ENCODE results near the gene ZNF532. TPM values are rescaled to one million over a fixed set of nuclear protein-coding genes. Genes with fewer than 3 reads are reported as not detected.

ZNF532 gene
- total and polyA plus RNA-seq, 4 donors: 19.3 to 194 (median 113) TPM

DNA sequence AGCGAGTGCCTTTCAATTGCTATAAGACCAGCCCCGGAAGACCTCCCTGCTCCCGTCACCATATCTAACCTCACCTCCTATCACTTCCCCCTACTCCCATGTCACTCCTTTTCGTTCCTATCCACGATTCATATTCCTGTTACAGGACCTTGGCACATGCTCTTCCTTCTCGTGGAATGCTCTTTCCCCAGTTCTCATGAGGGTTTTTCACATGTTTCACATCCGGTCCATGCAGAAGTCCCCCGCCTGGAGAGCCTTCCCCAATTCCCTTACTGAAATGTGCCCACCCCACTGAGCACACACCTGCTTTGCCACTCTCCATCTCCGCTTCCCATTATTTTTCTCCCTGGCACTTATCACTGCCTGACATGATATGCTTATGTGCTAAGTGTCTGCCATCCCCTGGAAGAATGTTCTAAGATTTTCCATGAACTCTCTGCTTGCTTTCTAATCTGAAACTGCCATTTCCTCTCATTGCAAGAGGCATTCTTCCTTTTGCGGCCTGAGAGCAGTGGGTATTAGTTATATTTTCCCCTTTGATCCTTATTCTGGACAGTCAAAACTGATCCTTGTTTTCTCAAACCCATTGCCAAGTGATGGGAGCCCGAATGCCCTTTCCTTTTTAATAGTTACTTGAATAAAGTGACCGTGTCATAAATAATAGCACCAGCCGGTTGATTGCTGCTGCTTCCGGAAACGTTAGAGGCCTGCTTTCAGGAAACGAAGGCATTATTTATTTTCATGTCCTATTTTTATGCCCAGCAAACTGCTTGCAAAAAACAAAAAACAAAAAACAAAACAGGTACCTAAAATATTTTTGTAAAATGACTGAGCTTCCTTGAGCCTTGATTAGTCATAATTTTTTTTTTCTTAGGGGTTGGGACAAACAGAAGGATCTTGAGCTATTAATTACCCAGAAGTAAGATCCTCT is 127.9 kb downstream of the ZNF532 start:
- 25 to 32% methylated on average over 16 of the region's 16 CpGs for whole genome bisulfite sequencing, 2 donors
- DNase-seq (no peak), ATAC-seq (ENCODE audit: low FRiP score) (peak; percentile 3)
- Histone ChIP-seq H3K9me3 (ENCODE audit: control insufficient read depth, low read length) (no peaks in the 10 kb centered on the region), H3K4me1 (ENCODE audit: control insufficient read depth in 1 of 2, insufficient read depth in 2 of 2, low read length in 2 of 2) (peaks cover 13 to 15% of the 10 kb centered on the region in 2 donors), H3K27me3 (ENCODE audit: control insufficient read depth in 1 of 2, insufficient read depth in 2 of 2, low read length in 1 of 2) (no peaks in the 10 kb centered on the region), H3K4me3 (ENCODE audit: low read length in 2 of 2) (no peak overlapping the region), H3K36me3 (ENCODE audit: control insufficient read depth in 1 of 2, insufficient read depth in 2 of 2, low read length in 1 of 2) (no peaks in the 10 kb centered on the region), H3K27ac (ENCODE audit: low read depth in 1 of 2, low read length in 2 of 2) (peak overlapping the region; percentile 78 to 98)
- intact Hi-C loops (cut with DNase I): loop anchor here (2.0 to 10.0 kb wide), 5 partner anchors 80 to 1208 kb away; no protein-coding TSS in a partner anchor

DNA sequence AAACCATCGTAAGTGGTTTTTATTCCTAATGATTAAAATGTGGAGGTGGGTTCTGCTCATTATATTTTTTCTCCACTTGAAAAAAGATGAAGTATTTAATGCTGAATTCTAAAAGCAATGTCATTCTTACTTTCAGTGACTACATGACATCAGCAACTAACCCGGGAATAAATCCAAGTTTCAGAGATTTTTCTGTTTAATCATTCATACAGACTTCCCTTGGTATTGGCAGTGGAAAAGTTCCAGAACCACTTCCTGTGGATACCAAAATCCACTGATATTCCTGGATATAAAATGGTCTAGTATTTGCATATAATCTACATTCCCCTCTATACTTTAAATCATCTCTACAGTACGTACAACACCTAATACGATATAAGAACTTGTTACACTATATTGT is 128.6 kb downstream of the ZNF532 start:
- H3K4me1 ChIP-seq (ENCODE audit: control insufficient read depth in 1 of 2, insufficient read depth in 2 of 2, low read length in 2 of 2): peaks cover 13 to 15% of the 10 kb centered on the region in 2 donors
- intact Hi-C loops (cut with DNase I): loop anchor here (2.0 to 10.0 kb wide), 5 partner anchors 81 to 1208 kb away; no protein-coding TSS in a partner anchor
- H3K27me3 ChIP-seq (ENCODE audit: control insufficient read depth in 1 of 2, insufficient read depth in 2 of 2, low read length in 1 of 2): no peaks in the 10 kb centered on the region
- H3K36me3 ChIP-seq (ENCODE audit: control insufficient read depth in 1 of 2, insufficient read depth in 2 of 2, low read length in 1 of 2): no peaks in the 10 kb centered on the region
- ATAC-seq (ENCODE audit: low FRiP score) (no peak), DNase-seq (no peak)
- H3K9me3 ChIP-seq (ENCODE audit: control insufficient read depth, low read length): no peaks in the 10 kb centered on the region
- 9 to 12% methylated on average over 4 of the region's 4 CpGs for WGBS, 2 donors
- H3K4me3 ChIP-seq (ENCODE audit: low read length in 2 of 2): no peak overlapping the region
- no peak overlapping the region for H3K27ac ChIP-seq (ENCODE audit: low read depth in 1 of 2, low read length in 2 of 2)

GRCh38 chr18:58995663-58996062 is 131.0 kb downstream of the ZNF532 start:
- WGBS, 2 donors: 10 to 12% methylated on average over 5 of the region's 5 CpGs
- no peaks in the 10 kb centered on the region for H3K36me3 ChIP-seq (ENCODE audit: control insufficient read depth in 1 of 2, insufficient read depth in 2 of 2, low read length in 1 of 2)
- no peak for ATAC-seq (ENCODE audit: low FRiP score)
- no peak overlapping the region for H3K4me3 ChIP-seq (ENCODE audit: low read length in 2 of 2)
- no peaks in the 10 kb centered on the region for H3K27me3 ChIP-seq (ENCODE audit: control insufficient read depth in 1 of 2, insufficient read depth in 2 of 2, low read length in 1 of 2)
- DNase-seq: no peak
- peaks cover 10 to 12% of the 10 kb centered on the region in 2 donors for H3K4me1 ChIP-seq (ENCODE audit: control insufficient read depth in 1 of 2, insufficient read depth in 2 of 2, low read length in 2 of 2)
- intact Hi-C loops (cut with DNase I): loop anchor here (2.0 to 10.0 kb wide), 3 partner anchors 213 to 1211 kb away; no protein-coding TSS in a partner anchor
- H3K9me3 ChIP-seq (ENCODE audit: control insufficient read depth, low read length): no peaks in the 10 kb centered on the region
- peak overlapping the region; percentile 84 to 95 for H3K27ac ChIP-seq (ENCODE audit: low read depth in 1 of 2, low read length in 2 of 2)

DNA sequence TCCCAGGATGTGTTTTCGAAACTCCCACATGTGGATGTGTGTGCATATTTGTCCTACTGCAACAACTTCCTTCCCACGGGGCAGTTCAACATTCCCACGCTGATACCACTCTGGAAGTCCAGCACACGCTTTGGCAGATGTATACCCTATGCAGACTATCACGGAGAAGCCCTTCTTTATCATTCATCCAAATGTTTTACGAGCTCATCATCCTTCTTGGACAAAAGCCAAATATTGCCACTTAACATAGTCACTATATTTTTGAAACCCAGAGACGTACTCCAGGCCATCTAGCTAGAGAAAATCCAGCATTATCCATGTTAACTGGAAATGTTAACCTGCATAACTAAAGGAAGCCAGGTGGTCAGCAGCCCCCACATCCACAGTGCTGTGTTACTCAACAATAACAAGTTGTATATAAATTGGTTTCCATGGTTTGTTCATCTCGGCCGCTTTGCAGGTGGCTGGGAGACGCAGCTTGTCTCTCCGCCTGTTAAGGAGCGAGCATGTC is 131.5 kb downstream of the ZNF532 start:
- H3K9me3 ChIP-seq (ENCODE audit: control insufficient read depth, low read length): no peaks in the 10 kb centered on the region
- ATAC-seq (ENCODE audit: low FRiP score) (no peak), DNase-seq (no peak)
- no peak overlapping the region for H3K4me3 ChIP-seq (ENCODE audit: low read length in 2 of 2)
- WGBS, 2 donors: 37 to 41% methylated on average over 12 of the region's 12 CpGs
- peaks cover 7 to 12% of the 10 kb centered on the region in 2 donors for H3K4me1 ChIP-seq (ENCODE audit: control insufficient read depth in 1 of 2, insufficient read depth in 2 of 2, low read length in 2 of 2)
- H3K27me3 ChIP-seq (ENCODE audit: control insufficient read depth in 1 of 2, insufficient read depth in 2 of 2, low read length in 1 of 2): no peaks in the 10 kb centered on the region
- no peaks in the 10 kb centered on the region for H3K36me3 ChIP-seq (ENCODE audit: control insufficient read depth in 1 of 2, insufficient read depth in 2 of 2, low read length in 1 of 2)
- intact Hi-C loops (cut with DNase I): loop anchor here (5.0 to 10.0 kb wide), 2 partner anchors 214 to 1211 kb away; no protein-coding TSS in a partner anchor
- peak overlapping the region; percentile 84 to 95 for H3K27ac ChIP-seq (ENCODE audit: low read depth in 1 of 2, low read length in 2 of 2)

GRCh38 chr18:58996696-58997095 is 132.0 kb downstream of the ZNF532 start:
- Histone ChIP-seq H3K4me3 (ENCODE audit: low read length in 2 of 2) (no peak overlapping the region), H3K4me1 (ENCODE audit: control insufficient read depth in 1 of 2, insufficient read depth in 2 of 2, low read length in 2 of 2) (peaks cover 7 to 12% of the 10 kb centered on the region in 2 donors), H3K9me3 (ENCODE audit: control insufficient read depth, low read length) (no peaks in the 10 kb centered on the region), H3K36me3 (ENCODE audit: control insufficient read depth in 1 of 2, insufficient read depth in 2 of 2, low read length in 1 of 2) (no peaks in the 10 kb centered on the region), H3K27me3 (ENCODE audit: control insufficient read depth in 1 of 2, insufficient read depth in 2 of 2, low read length in 1 of 2) (no peaks in the 10 kb centered on the region), H3K27ac (ENCODE audit: low read depth in 1 of 2, low read length in 2 of 2) (peak overlapping the region; percentile 83 to 95)
- intact Hi-C loops (cut with DNase I): loop anchor here (5.0 to 10.0 kb wide), 2 partner anchors 214 to 1212 kb away; no protein-coding TSS in a partner anchor
- WGBS, 2 donors: 77 to 86% methylated on average over 7 of the region's 7 CpGs
- ATAC-seq (ENCODE audit: low FRiP score): no peak
- DNase-seq: no peak

DNA sequence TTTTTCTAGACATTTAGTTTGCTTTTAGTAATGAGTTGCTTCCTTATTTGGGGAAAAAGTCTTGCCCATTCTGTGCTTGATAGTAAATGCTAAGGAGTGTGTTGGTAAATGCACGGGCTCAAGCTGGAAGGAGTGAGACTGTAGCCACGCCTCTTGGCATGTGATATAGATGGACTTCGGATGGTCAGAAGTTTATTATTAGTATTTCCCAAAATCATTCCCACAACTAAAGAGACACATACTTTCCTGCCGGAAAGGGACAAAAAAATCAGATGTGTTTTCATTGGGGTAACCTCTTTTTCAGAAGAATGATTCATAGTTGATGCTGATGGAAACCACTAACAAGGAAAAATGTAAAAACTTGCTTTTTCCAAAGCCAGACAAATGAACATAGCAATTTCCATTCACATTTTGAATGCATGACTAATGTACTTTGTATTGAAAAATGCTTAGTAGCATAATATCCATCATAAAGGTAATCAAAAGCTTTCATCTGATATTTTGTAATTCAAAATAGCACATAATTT is 133.2 kb downstream of the ZNF532 start:
- 3 to 6% methylated on average over 4 of the region's 4 CpGs for WGBS, 2 donors
- Histone ChIP-seq H3K9me3 (ENCODE audit: control insufficient read depth, low read length) (no peaks in the 10 kb centered on the region), H3K4me3 (ENCODE audit: low read length in 2 of 2) (no peak overlapping the region), H3K4me1 (ENCODE audit: control insufficient read depth in 1 of 2, insufficient read depth in 2 of 2, low read length in 2 of 2) (peaks cover 2 to 7% of the 10 kb centered on the region in 2 donors), H3K36me3 (ENCODE audit: control insufficient read depth in 1 of 2, insufficient read depth in 2 of 2, low read length in 1 of 2) (no peaks in the 10 kb centered on the region), H3K27ac (ENCODE audit: low read depth in 1 of 2, low read length in 2 of 2) (peak overlapping the region; percentile 83 to 87), H3K27me3 (ENCODE audit: control insufficient read depth in 1 of 2, insufficient read depth in 2 of 2, low read length in 1 of 2) (no peaks in the 10 kb centered on the region)
- peak in 1 of 2 donors; percentile 82 for DNase-seq
- intact Hi-C loops (cut with DNase I): loop anchor here (2.0 to 10.0 kb wide), 3 partner anchors 55 to 1213 kb away; no protein-coding TSS in a partner anchor
- ATAC-seq (ENCODE audit: low FRiP score): peak; percentile 73

- peaks cover 2 to 7% of the 10 kb centered on the region in 2 donors for H3K4me1 ChIP-seq (ENCODE audit: control insufficient read depth in 1 of 2, insufficient read depth in 2 of 2, low read length in 2 of 2)
- H3K27ac ChIP-seq (ENCODE audit: low read depth in 1 of 2, low read length in 2 of 2): peak overlapping the region; percentile 85 to 88
- WGBS, 2 donors: 4 to 7% methylated on average over 13 of the region's 13 CpGs
- H3K9me3 ChIP-seq (ENCODE audit: control insufficient read depth, low read length): no peaks in the 10 kb centered on the region
- H3K4me3 ChIP-seq (ENCODE audit: low read length in 2 of 2): peak overlapping the region in 1 of 2 donors; percentile 23
- H3K27me3 ChIP-seq (ENCODE audit: control insufficient read depth in 1 of 2, insufficient read depth in 2 of 2, low read length in 1 of 2): no peaks in the 10 kb centered on the region
- peak; percentile 80 to 85 for DNase-seq
- H3K36me3 ChIP-seq (ENCODE audit: control insufficient read depth in 1 of 2, insufficient read depth in 2 of 2, low read length in 1 of 2): no peaks in the 10 kb centered on the region
- intact Hi-C loops (cut with DNase I): loop anchor here (2.0 to 10.0 kb wide), 3 partner anchors 54 to 1214 kb away; no protein-coding TSS in a partner anchor
- peak; percentile 70 for ATAC-seq (ENCODE audit: low FRiP score)
These were observed 133.9 kb downstream of the ZNF532 start for GRCh38 chr18:58998401-58999203.

GRCh38 chr18:59001166-59001565 is 136.5 kb downstream of the ZNF532 start:
- Histone ChIP-seq H3K27me3 (ENCODE audit: control insufficient read depth in 1 of 2, insufficient read depth in 2 of 2, low read length in 1 of 2) (no peaks in the 10 kb centered on the region), H3K4me3 (ENCODE audit: low read length in 2 of 2) (no peak overlapping the region), H3K9me3 (ENCODE audit: control insufficient read depth, low read length) (no peaks in the 10 kb centered on the region), H3K4me1 (ENCODE audit: control insufficient read depth in 1 of 2, insufficient read depth in 2 of 2, low read length in 2 of 2) (no peaks in the 10 kb centered on the region), H3K27ac (ENCODE audit: low read depth in 1 of 2, low read length in 2 of 2) (no peak overlapping the region), H3K36me3 (ENCODE audit: control insufficient read depth in 1 of 2, insufficient read depth in 2 of 2, low read length in 1 of 2) (no peaks in the 10 kb centered on the region)
- DNase-seq: no peak
- intact Hi-C loops (cut with DNase I): no loop called here
- ATAC-seq (ENCODE audit: low FRiP score): no peak
- WGBS, 2 donors: 98 to 99% methylated on average over 3 of the region's 3 CpGs
